H1 (cell line): Measurements from ENCODE around the gene TESMIN.

Experiments used
- ATF2 ChIP-seq: IDR thresholded peaks from 2 replicates; pipeline ENCODE4 v1.6.1; 2012; ENCODE audit warnings: low read length, inconsistent platforms
- CBX5 ChIP-seq: fragments of 300-800, 300-1000 bp; sonication (generic); IDR thresholded peaks from 2 replicates; pipeline ENCODE4 v1.7.1; 2016; ENCODE audit warnings: antibody characterized with exemption, low read length, low read depth
- CTCF ChIP-seq, 3 experiments: IDR thresholded peaks; 1 replicate in 2 of 3; 2 replicates in 1 of 3; pipeline versions ENCODE4 v1.5.1 to v1.6.1; 2011; ENCODE audit warnings: low read length in 3 of 3, mild to moderate bottlenecking in 3 of 3, inconsistent platforms in 2 of 3, low read depth in 1 of 3, moderate library complexity in 1 of 3; ENCODE audit not compliant: insufficient read depth in 1 of 3; ENCODE audit errors: control extremely low read depth in 1 of 3
- EZH2 ChIP-seq: fragments of 200-600 bp; sonication (generic); IDR thresholded peaks from 2 replicates; pipeline ENCODE4 v1.7.1; 2012; ENCODE audit warnings: low read depth, mild to moderate bottlenecking, moderate library complexity, low read length, inconsistent platforms; ENCODE audit not compliant: severe bottlenecking
- GABPA ChIP-seq: IDR thresholded peaks from 2 replicates; pipeline ENCODE4 v1.6.1; 2011; ENCODE audit warnings: mild to moderate bottlenecking, low read length, moderate library complexity, borderline replicate concordance; ENCODE audit not compliant: insufficient read depth
- JUN ChIP-seq: IDR thresholded peaks from 2 replicates; pipeline ENCODE4 v1.6.1; 2011; ENCODE audit warnings: low read depth, mild to moderate bottlenecking, improper control_type of control experiment, low read length
- MAX ChIP-seq: IDR thresholded peaks from 2 replicates; pipeline ENCODE4 v1.6.1; 2012; ENCODE audit warnings: inconsistent platforms
- POLR2A ChIP-seq, 2 experiments: IDR thresholded peaks; 1 replicate in 1 of 2; 2 replicates in 1 of 2; pipeline ENCODE4 v1.6.1; 2011; ENCODE audit warnings: low read depth in 2 of 2, low read length in 2 of 2, mild to moderate bottlenecking in 2 of 2; ENCODE audit errors: control extremely low read depth in 1 of 2
- POLR2AphosphoS5 ChIP-seq: IDR thresholded peaks from 2 replicates; pipeline ENCODE4 v1.6.1; 2011; ENCODE audit warnings: low read depth, low read length
- RFX5 ChIP-seq: IDR thresholded peaks from 2 replicates; pipeline ENCODE4 v1.6.1; 2011; ENCODE audit warnings: low read depth, low read length, improper control_type of control experiment, borderline replicate concordance
- SP1 ChIP-seq: IDR thresholded peaks from 2 replicates; pipeline ENCODE4 v1.6.1; 2011; ENCODE audit warnings: low read depth, low read length
- ZNF274 ChIP-seq: IDR thresholded peaks from 2 replicates; pipeline ENCODE4 v1.7.0; 2012; ENCODE audit warnings: low read length, borderline replicate concordance; ENCODE audit errors: extremely low read depth

DNA sequence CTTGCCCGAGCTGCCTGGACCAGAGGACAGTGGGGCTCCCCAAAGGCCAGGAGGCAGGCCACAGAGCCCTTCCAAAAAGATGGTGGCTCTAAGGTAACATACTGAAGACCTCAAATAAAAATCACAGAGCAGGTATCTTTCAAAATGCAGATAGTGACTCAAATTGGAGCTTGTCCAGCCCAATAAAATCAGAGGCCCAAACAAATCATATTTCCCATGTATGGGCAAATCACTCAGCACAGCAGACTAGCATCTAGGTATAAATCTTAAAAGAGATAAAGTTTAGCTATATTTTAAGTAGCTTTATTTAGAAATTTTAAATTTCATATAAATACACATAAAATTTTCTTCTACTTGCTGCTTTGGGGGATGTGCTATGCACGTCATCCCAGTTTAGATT is 3.3 kb downstream of the TESMIN start:
- TF ChIP-seq CTCF (IDR thresholded peaks at IDR 0.05; ENCODE audit: control extremely low read depth in 1 of 3, insufficient read depth in 1 of 3, low read depth in 1 of 3, low read length in 3 of 3) (no peak), GABPA (no peak), EZH2 (no peak), JUN (no peak), SP1 (no peak), POLR2AphosphoS5 (no peak), CBX5 (no peak), ZNF274 (no peak), RFX5 (no peak), MAX (no peak), ATF2 (no peak), POLR2A (IDR thresholded peaks at IDR 0.05; ENCODE audit: control extremely low read depth in 1 of 2, low read depth in 2 of 2, low read length in 2 of 2) (no peak)
